ENCODE results near the gene CXCR4. TPM values are rescaled to one million over a fixed set of nuclear protein-coding genes. Genes with fewer than 3 reads are reported as not detected.

The CXCR4 gene
- total RNA-seq, 6 experiments from 2014 or later = not detected

DNA sequence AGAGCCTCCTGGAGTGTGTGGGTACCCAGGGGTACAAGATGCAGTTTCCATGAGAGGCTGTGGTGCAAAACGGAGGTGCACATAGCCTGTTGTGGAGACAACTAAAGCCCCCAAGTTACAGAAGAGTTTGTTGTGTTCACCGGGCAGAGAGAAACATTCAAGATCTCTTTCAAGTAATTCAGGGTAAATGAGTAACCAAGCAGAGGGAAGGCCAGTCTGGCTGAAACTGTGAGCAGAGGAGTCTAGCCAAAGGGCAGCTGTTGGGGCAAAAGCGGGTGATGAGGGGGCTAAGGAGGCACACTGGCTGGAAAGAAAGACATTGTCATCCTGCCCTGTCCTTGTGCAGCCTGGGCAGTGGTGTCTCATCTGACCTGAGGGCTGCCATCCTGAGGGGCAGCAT lies 52.0 kb downstream of the CXCR4 start:
- peaks cover 21% of the 10 kb centered on the region for H3K27me3 Mint-ChIP-seq (ENCODE audit: insufficient read depth)

DNA sequence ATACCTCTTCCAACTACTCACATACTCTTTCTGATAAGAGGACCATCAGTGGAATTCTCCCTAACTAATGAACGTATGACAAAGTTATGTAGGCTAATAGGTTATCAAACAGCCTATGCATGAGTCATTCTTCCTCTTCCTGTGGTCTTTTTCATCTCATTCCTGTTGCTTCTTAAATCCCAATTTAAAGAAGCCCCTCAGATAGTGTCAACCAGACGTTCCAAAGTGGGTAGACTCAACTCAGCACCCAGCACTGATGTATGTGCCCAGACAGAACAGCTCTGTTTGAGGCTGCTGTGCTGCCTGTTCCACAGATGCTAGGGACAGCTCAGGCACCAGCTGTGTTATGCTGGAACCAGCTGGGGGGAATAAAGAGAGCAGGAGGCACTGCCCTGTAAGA lies 52.6 kb downstream of the CXCR4 start:
- no peaks in the 10 kb centered on the region for H3K4me1 Mint-ChIP-seq (ENCODE audit: low read depth)
- no peaks in the 10 kb centered on the region for H3K36me3 Mint-ChIP-seq (ENCODE audit: low read depth)
- no peaks in the 10 kb centered on the region for H3K9me3 Mint-ChIP-seq
- H3K4me3 Mint-ChIP-seq = no peak overlapping the region
- no peak for DNase-seq
- peaks cover 21% of the 10 kb centered on the region for H3K27me3 Mint-ChIP-seq (ENCODE audit: insufficient read depth)
- H3K27ac Mint-ChIP-seq = no peak overlapping the region
- TF ChIP-seq, protein P1, sequence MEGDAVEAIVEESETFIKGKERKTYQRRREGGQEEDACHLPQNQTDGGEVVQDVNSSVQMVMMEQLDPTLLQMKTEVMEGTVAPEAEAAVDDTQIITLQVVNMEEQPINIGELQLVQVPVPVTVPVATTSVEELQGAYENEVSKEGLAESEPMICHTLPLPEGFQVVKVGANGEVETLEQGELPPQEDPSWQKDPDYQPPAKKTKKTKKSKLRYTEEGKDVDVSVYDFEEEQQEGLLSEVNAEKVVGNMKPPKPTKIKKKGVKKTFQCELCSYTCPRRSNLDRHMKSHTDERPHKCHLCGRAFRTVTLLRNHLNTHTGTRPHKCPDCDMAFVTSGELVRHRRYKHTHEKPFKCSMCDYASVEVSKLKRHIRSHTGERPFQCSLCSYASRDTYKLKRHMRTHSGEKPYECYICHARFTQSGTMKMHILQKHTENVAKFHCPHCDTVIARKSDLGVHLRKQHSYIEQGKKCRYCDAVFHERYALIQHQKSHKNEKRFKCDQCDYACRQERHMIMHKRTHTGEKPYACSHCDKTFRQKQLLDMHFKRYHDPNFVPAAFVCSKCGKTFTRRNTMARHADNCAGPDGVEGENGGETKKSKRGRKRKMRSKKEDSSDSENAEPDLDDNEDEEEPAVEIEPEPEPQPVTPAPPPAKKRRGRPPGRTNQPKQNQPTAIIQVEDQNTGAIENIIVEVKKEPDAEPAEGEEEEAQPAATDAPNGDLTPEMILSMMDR (IDR thresholded peaks at IDR 0.05) = no peak

More for the DNA sequence above, 52.0 kb downstream of the CXCR4 start:
- H3K27ac Mint-ChIP-seq = no peak overlapping the region
- TF ChIP-seq, protein P1 (IDR thresholded peaks at IDR 0.05) = no peak
- DNase-seq = no peak
- H3K4me3 Mint-ChIP-seq = no peak overlapping the region
- no peaks in the 10 kb centered on the region for H3K36me3 Mint-ChIP-seq (ENCODE audit: low read depth)
- H3K4me1 Mint-ChIP-seq (ENCODE audit: low read depth) = no peaks in the 10 kb centered on the region
- H3K9me3 Mint-ChIP-seq = no peaks in the 10 kb centered on the region

Other genes with a start within 250 kb of the CXCR4 start
- 10 to 100 TPM; 22.5 to 36.0 (median 33.2) TPM for gene MCM6, start 241.7 kb downstream of the CXCR4 start, total RNA-seq (2021; fragmentation: NEBNext Ultra II Directional; extraction: Animal tissue kit (Norgen Biotek cat#: 25700))
- gene DARS1, start 132.5 kb downstream of the CXCR4 start, total RNA-seq (2021; fragmentation: NEBNext Ultra II Directional; extraction: Animal tissue kit (Norgen Biotek cat#: 25700)) = 10 to 100 TPM; 65.6 to 74.3 (median 71.3) TPM